Dedifferentiated amniotic fluid mesenchymal stem cell (primary cell): ENCODE results near the gene SF3B3.
A peak's percentile ranks its signal among the peaks of the same experiment; 100 is the strongest.

ENCODE experiments used
- DNase-seq: peaks from one replicate; pipeline ENCODE4 v3.0.0-alpha.2; 2016; ENCODE audit errors: extremely low spot score

SF3B3 gene

GRCh38 chr16:70523743-70524398, at the start of gene SF3B3:
TSS of gene SF3B3 (plus strand) at chr16:70523816. CDS start at chr16:70526657, 2,841 bp downstream.
- DNase-seq = no peak

GRCh38 chr16:70474320-70475053, 49.1 kb upstream of the SF3B3 start:
- DNase-seq = no peak

- DNase-seq = no peak
Measured at GRCh38 chr16:70475054-70475871, 48.4 kb upstream of the SF3B3 start.

GRCh38 chr16:70476272-70477020, 47.2 kb upstream of the SF3B3 start:
- DNase-seq = peak; percentile 32

- no peak for DNase-seq
Measured at GRCh38 chr16:70478169-70478568, 45.4 kb upstream of the SF3B3 start.

- no peak for DNase-seq
Measured at GRCh38 chr16:70478912-70479341, 44.7 kb upstream of the SF3B3 start.

- no peak for DNase-seq
Measured at GRCh38 chr16:70480127-70481105, 43.2 kb upstream of the SF3B3 start.

GRCh38 chr16:70481929-70482536, 41.6 kb upstream of the SF3B3 start:
- DNase-seq = peak; percentile 55

- DNase-seq = no peak
Measured at GRCh38 chr16:70482624-70483023, 41.0 kb upstream of the SF3B3 start.

GRCh38 chr16:70483426-70483825, 40.2 kb upstream of the SF3B3 start:
- no peak for DNase-seq

- DNase-seq = no peak
Measured at GRCh38 chr16:70484867-70485266, 38.7 kb upstream of the SF3B3 start.

- no peak for DNase-seq
Measured at GRCh38 chr16:70490261-70490660, 33.4 kb upstream of the SF3B3 start.

- DNase-seq = no peak
Measured at GRCh38 chr16:70493802-70494201, 29.8 kb upstream of the SF3B3 start.

GRCh38 chr16:70494202-70494770, 29.3 kb upstream of the SF3B3 start:
- no peak for DNase-seq

- DNase-seq = no peak
Measured at GRCh38 chr16:70494777-70495176, 28.8 kb upstream of the SF3B3 start.

- DNase-seq = no peak
Measured at GRCh38 chr16:70495425-70496182, 28.0 kb upstream of the SF3B3 start.

- DNase-seq = no peak
Measured at GRCh38 chr16:70496513-70496912, 27.1 kb upstream of the SF3B3 start.

GRCh38 chr16:70508752-70509151, 14.9 kb upstream of the SF3B3 start:
- DNase-seq = no peak

- DNase-seq = no peak
Measured at GRCh38 chr16:70510216-70510615, 13.4 kb upstream of the SF3B3 start.
